ENCODE measurements around the gene TGFA. TPM values are rescaled to one million over a fixed set of nuclear protein-coding genes. Genes with fewer than 3 reads are reported as not detected.

The TGFA gene
- total RNA-seq, 4 donors from 2014 or later: 15.8 to 75.8 (median 52.0) TPM

DNA sequence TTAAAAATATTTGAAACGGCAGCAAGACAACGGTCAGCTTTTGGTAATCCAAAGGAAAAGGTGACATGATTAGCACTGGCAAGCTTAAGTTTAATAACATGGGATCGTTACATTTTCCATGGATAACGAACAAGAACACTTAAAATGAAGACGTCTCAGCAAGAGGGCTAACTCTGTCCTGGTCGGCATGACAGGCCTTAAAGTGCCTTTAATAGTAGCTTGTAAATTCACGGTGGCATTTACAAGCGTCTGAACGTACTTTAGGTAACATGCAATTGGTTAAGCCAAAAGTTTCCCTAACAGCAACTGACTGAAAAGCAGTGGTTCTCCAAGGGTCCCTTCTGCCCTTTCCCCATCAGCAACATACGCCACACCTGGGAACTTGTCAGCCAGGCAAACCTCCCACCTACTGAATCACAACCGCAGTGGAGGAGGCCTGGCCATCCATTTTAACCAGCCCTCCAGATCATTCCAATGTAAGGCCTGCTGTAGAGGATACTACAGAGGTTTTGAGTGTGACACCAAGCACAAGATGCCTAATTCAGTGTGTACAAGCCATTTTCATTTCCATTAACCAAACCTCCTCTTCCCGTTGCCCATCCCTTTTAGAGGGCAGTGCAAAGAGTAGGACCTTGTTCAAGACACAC lies 4.4 kb downstream of the TGFA start:
- no peak for DNase-seq
- H3K36me3 ChIP-seq: no peaks in the 10 kb centered on the region
- 92 to 93% methylated on average over 12 of the region's 12 CpGs for WGBS, 2 donors
- H3K4me3 ChIP-seq: no peak overlapping the region
- H3K4me1 ChIP-seq: peaks cover 6 to 28% (median 12%) of the 10 kb centered on the region in 3 donors
- H3K9me3 ChIP-seq: no peaks in the 10 kb centered on the region
- TF ChIP-seq POLR2A (IDR thresholded peaks at IDR 0.05): no peak
- TF ChIP-seq, protein P1, sequence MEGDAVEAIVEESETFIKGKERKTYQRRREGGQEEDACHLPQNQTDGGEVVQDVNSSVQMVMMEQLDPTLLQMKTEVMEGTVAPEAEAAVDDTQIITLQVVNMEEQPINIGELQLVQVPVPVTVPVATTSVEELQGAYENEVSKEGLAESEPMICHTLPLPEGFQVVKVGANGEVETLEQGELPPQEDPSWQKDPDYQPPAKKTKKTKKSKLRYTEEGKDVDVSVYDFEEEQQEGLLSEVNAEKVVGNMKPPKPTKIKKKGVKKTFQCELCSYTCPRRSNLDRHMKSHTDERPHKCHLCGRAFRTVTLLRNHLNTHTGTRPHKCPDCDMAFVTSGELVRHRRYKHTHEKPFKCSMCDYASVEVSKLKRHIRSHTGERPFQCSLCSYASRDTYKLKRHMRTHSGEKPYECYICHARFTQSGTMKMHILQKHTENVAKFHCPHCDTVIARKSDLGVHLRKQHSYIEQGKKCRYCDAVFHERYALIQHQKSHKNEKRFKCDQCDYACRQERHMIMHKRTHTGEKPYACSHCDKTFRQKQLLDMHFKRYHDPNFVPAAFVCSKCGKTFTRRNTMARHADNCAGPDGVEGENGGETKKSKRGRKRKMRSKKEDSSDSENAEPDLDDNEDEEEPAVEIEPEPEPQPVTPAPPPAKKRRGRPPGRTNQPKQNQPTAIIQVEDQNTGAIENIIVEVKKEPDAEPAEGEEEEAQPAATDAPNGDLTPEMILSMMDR (IDR thresholded peaks at IDR 0.05): no peak
- H3K27me3 ChIP-seq: peaks cover 0 to 23% (median 0%) of the 10 kb centered on the region in 4 donors
- no peak overlapping the region for H3K27ac ChIP-seq
- intact Hi-C loops (cut with DNase I): no loop called here

DNA sequence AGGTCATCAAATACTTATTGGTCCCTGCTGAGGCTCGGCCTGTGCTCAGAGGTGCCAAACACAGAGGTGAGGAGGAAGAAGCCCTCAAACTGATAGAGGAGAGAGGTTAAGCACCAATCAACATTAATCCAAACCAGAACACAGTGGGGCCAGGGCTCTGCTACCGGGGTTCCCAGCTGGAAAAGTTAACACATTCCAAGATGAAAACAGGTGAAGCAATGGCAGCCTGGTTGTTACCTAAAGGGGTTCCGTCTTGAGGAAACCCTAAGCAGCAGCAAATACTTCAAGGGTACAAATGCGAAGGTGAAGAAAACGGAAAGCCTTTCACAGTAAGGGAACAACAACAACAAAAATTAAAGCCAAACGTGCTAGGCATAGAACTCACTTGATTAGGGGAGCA lies 5.4 kb downstream of the TGFA start:
- Histone ChIP-seq H3K27me3 (peaks cover 0 to 15% (median 0%) of the 10 kb centered on the region in 4 donors), H3K4me3 (no peak overlapping the region), H3K4me1 (peaks cover 2 to 20% (median 9%) of the 10 kb centered on the region in 3 donors), H3K9me3 (no peaks in the 10 kb centered on the region), H3K36me3 (no peaks in the 10 kb centered on the region), H3K27ac (no peak overlapping the region)
- 77 to 88% methylated on average over 6 of the region's 6 CpGs for WGBS, 2 donors
- TF ChIP-seq, protein P1 (IDR thresholded peaks at IDR 0.05): no peak
- TF ChIP-seq POLR2A (IDR thresholded peaks at IDR 0.05): no peak
- DNase-seq: no peak
- intact Hi-C loops (cut with DNase I): no loop called here

DNA sequence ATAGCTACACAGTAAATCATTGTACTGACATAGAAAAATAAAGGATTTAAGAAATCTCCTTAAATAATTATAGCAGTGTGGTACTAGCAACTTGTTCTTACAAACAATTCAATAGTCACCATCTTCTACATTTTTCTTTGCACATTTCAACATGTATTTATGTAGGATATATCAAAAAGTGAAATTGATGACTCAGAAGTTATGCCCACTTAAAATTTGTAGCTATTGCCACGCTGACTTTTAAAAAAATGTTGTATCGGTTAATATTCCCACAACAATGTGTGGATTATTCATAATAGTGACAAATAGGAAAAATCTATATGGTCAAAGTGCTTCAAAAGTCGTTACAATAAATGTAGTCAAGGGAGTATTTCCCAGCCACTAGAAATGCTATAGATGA lies 6.7 kb downstream of the TGFA start:
- no peak for TF ChIP-seq POLR2A (IDR thresholded peaks at IDR 0.05)
- TF ChIP-seq, protein P1 (IDR thresholded peaks at IDR 0.05): no peak
- no peak for DNase-seq
- Histone ChIP-seq H3K4me3 (no peak overlapping the region), H3K4me1 (peaks cover 0 to 8% (median under 1%) of the 10 kb centered on the region in 3 donors), H3K27me3 (peaks cover 0 to 2% (median 0%) of the 10 kb centered on the region in 4 donors), H3K36me3 (no peaks in the 10 kb centered on the region), H3K27ac (no peak overlapping the region), H3K9me3 (no peaks in the 10 kb centered on the region)
- 76 to 89% methylated on average over 3 of the region's 3 CpGs for WGBS, 2 donors
- intact Hi-C loops (cut with DNase I): no loop called here

DNA sequence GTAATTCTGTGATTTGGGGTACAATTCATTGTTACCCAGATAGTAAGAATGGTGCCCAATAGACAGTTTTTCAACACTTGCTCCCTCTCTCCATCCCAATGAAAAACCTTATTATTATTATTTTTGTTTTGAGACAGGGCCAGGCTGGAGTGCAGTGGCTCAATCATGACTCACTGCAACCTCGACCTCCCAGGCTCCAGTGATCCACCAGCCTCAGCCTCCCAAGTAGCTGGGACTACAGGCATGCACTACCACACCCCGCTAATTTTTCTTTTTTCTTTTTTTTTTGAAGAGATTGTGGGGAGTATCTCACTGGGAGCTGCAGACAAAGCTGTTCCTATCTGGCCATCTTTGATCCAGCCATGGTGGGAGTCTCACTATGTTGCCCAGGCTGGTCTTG lies 7.2 kb downstream of the TGFA start:
- H3K9me3 ChIP-seq: no peaks in the 10 kb centered on the region
- no peaks in the 10 kb centered on the region for H3K27me3 ChIP-seq
- H3K4me3 ChIP-seq: no peak overlapping the region
- peaks cover 0 to 9% (median 5%) of the 10 kb centered on the region in 3 donors for H3K4me1 ChIP-seq
- H3K27ac ChIP-seq: no peak overlapping the region
- no peak for TF ChIP-seq POLR2A (IDR thresholded peaks at IDR 0.05)
- TF ChIP-seq, protein P1 (IDR thresholded peaks at IDR 0.05): no peak
- WGBS, 2 donors: 52 to 68% methylated on average over 2 of the region's 2 CpGs
- no peaks in the 10 kb centered on the region for H3K36me3 ChIP-seq
- intact Hi-C loops (cut with DNase I): no loop called here
- no peak for DNase-seq

DNA sequence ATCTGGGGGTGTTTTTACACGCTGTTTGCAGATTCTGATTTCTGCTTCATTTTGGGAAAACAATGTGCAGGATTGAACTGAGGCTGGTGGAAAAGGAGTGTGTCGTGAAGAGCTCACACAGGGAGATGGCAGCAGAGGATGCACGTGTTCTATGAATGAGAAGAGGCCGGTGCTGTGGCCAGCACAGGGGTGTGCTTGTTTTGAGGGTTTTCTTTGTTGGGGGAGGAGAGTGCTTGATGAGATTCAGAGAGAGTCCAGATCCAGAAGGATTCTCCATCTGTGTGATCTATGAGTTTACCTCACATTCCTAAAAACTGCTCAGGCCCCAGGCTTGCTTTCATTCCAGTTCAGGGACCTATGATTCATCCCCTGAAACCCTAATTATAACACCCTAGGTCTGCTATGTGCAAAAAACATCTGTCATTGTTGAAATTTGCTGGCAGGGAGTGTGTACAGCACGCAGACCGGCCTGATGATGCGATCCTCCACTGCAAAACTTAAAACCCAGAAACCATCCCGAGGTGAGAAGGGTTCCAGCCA lies 12.1 kb downstream of the TGFA start:
- H3K4me1 ChIP-seq: peaks cover 0 to 9% (median 5%) of the 10 kb centered on the region in 3 donors
- no peak overlapping the region for H3K4me3 ChIP-seq
- intact Hi-C loops (cut with DNase I): no loop called here
- peak overlapping the region in 1 of 4 donors; percentile 52 for H3K27ac ChIP-seq
- TF ChIP-seq, protein P1 (IDR thresholded peaks at IDR 0.05): peak in 1 of 6 experiments; percentile 6
- no peak for TF ChIP-seq POLR2A (IDR thresholded peaks at IDR 0.05)
- no peaks in the 10 kb centered on the region for H3K36me3 ChIP-seq
- 41 to 50% methylated on average over 5 to 8 of the region's 8 CpGs for WGBS, 2 donors
- no peaks in the 10 kb centered on the region for H3K27me3 ChIP-seq
- H3K9me3 ChIP-seq: no peaks in the 10 kb centered on the region
- no peak for DNase-seq
